Muscle layer of colon (tissue), 2 donors: ENCODE results near the gene VTI1A.

ENCODE experiments used
- H3K27ac ChIP-seq: one replicate; pipeline ENCODE4 v1.7.0; 2013; ENCODE audit warnings: low read depth, mild to moderate bottlenecking, low read length, moderate library complexity
- H3K27me3 ChIP-seq, 2 donors: one replicate each; pipeline ENCODE4 v1.7.0; 2013; ENCODE audit warnings: low read length in 2 of 2, mild to moderate bottlenecking in 2 of 2; ENCODE audit not compliant: insufficient read depth in 2 of 2, control insufficient read depth in 1 of 2
- H3K36me3 ChIP-seq: one replicate; pipeline ENCODE4 v1.7.0; 2013; ENCODE audit warnings: mild to moderate bottlenecking, low read length; ENCODE audit not compliant: insufficient read depth
- H3K4me1 ChIP-seq: one replicate; pipeline ENCODE4 v1.7.0; 2013; ENCODE audit warnings: mild to moderate bottlenecking, low read length; ENCODE audit not compliant: insufficient read depth
- H3K4me3 ChIP-seq, 2 donors: one replicate each; pipeline ENCODE4 v1.7.0; 2013; ENCODE audit warnings: low read length in 2 of 2, low read depth in 1 of 2, mild to moderate bottlenecking in 1 of 2, moderate library complexity in 1 of 2
- H3K9ac ChIP-seq: one replicate; pipeline ENCODE4 v1.7.0; 2013; ENCODE audit warnings: low read length
- H3K9me3 ChIP-seq: one replicate; pipeline ENCODE4 v1.7.0; 2013; ENCODE audit warnings: mild to moderate bottlenecking, low read length
- donor health status: abdominal sarcoma.
- donor health status: Adenocarcinoma of cecum.

The VTI1A gene

DNA sequence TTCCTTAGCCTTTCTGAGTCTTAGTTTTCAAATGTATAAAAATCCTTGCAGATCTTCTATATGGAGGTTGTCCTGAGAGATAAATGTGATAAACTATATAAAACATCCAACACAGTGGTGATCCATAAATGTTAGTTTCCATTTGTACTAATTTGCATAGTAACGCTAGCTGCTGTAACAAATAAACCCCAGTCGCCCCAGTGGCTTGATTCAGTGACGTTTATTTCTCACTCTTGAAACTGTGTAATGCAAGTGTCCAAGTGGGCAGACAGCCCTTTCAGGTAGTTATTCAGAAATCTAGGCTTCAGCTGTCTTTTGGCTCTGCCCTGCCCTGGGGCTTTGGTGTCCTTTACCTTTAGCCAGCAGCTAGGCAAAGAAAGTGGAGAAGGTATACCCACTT is 106.3 kb downstream of the VTI1A start:
- Histone ChIP-seq H3K27me3 (no peaks in the 10 kb centered on the region), H3K9ac (no peak overlapping the region), H3K4me3 (no peak overlapping the region), H3K36me3 (no peaks in the 10 kb centered on the region), H3K27ac (no peak overlapping the region), H3K4me1 (no peaks in the 10 kb centered on the region), H3K9me3 (no peaks in the 10 kb centered on the region)

DNA sequence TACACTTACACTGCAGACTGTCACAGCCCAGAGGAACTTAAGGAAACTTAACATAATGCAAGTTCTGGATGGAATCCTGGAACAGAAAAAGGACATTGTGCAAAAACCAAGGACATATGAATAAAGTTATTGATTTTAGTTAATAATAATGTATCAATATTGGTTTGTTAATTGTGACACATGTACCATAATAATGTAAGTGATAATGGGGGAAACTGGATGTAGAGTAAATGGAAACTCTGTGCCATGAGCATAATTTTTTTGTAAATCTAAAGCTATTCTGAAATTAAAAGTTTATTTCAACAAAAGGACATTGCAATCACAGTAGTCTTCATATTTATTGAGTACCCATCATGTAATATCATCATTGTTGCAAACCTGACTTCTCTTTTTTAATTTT is 107.2 kb downstream of the VTI1A start:
- Histone ChIP-seq H3K36me3 (no peaks in the 10 kb centered on the region), H3K27me3 (no peaks in the 10 kb centered on the region), H3K4me3 (no peak overlapping the region), H3K4me1 (no peaks in the 10 kb centered on the region), H3K9me3 (no peaks in the 10 kb centered on the region), H3K27ac (no peak overlapping the region), H3K9ac (no peak overlapping the region)

DNA sequence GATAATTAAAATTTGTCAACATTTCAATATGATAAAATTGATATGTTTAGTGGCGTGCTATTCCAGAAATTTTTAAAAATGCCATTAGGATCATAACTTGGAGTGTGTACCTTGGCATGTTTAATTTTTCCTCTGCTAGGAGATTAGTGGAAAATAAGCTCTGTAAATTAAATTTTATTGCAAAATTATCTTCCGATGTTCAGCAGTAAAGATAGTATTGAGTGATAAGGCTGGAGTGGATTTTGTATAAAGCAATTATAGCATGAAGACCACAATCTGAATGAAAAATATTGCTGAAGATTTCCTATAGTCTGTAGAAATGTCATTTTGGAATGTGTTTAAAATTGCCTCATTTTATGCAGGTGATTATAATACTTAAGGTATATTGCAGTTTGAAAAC is 110.2 kb downstream of the VTI1A start:
- H3K9me3 ChIP-seq, result no peaks in the 10 kb centered on the region

DNA sequence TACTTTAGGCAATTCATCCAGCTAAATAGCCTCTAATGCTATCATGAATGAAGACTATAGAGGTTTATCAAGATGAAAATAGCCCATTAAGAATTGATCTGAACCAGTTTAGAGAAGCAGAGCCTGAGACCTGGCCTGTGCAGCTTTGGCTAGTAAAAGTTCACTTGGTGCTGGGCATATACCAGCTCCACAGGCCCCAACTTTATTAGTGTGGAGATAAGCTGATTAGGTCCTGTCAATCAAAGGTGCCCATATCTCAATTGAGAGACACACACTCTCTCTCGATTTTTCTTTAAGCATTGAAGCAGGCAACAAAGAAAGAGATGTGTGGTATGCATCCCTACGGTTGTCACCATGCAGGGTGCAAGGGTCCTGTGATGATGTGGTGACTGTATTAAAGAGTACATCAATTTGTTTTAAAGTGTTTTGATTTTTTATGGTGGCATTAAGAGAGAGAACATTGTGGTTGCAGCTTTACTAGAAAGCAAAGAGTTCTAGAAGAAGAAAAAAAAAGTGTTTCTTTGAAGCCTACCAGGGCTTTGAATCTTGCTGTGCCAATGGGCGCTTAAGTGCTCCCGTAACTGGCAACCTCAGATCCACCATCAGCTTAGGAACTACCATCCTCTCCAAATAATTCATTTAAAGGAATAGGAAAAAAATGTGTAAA is 111.6 kb downstream of the VTI1A start:
- Histone ChIP-seq H3K9ac (no peak overlapping the region), H3K4me3 (no peak overlapping the region), H3K36me3 (no peaks in the 10 kb centered on the region), H3K27ac (no peak overlapping the region), H3K27me3 (no peaks in the 10 kb centered on the region), H3K9me3 (no peaks in the 10 kb centered on the region), H3K4me1 (no peaks in the 10 kb centered on the region)

More for the DNA sequence above, 110.2 kb downstream of the VTI1A start:
- Histone ChIP-seq H3K4me1 (no peaks in the 10 kb centered on the region), H3K27ac (no peak overlapping the region), H3K27me3 (no peaks in the 10 kb centered on the region), H3K36me3 (no peaks in the 10 kb centered on the region), H3K4me3 (no peak overlapping the region), H3K9ac (no peak overlapping the region)

DNA sequence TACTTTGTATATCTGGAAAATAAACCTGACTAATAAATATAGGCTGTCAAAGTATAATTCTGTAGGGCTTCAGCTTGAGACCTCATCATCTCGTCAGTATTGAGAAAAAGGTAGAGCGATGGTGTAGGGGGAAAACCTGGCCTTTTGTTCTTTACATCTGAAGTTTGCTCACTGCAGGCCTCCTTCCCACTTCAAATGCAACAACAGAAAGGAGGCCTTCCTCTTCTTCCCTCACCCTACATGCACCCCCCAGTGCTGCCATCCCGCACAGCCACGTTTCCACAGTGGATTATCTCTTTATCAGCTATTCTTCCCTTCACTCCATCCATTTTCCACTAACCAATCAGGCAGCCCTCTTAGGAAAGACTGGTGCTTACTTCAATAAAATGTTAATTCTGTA is 112.3 kb downstream of the VTI1A start:
- Histone ChIP-seq H3K27me3 (no peaks in the 10 kb centered on the region), H3K4me3 (no peak overlapping the region), H3K9ac (no peak overlapping the region), H3K9me3 (no peaks in the 10 kb centered on the region), H3K27ac (no peak overlapping the region), H3K4me1 (no peaks in the 10 kb centered on the region), H3K36me3 (no peaks in the 10 kb centered on the region)

DNA sequence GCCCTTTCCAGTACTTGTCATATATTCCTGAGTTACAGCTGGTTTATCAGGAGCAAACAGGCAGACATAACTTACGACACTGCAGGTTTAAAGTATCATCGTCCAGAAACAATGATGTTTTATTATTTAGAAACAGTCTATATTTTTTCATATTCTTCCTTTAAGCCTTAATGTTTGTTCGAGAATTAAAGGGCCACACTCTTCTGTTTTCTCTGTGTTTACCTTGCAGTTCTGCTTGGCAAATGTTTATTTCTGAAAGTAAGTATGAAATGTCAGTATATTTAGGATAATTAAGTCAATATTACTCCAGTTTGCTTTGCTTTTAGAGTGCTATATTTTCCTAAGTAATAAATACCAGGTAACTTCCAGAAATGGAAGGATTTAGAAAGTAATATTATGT is 115.1 kb downstream of the VTI1A start:
- H3K4me3 ChIP-seq, result no peak overlapping the region
- no peaks in the 10 kb centered on the region for H3K4me1 ChIP-seq
- H3K27me3 ChIP-seq, result no peaks in the 10 kb centered on the region
- H3K9me3 ChIP-seq, result no peaks in the 10 kb centered on the region
- no peak overlapping the region for H3K27ac ChIP-seq
- H3K36me3 ChIP-seq, result no peaks in the 10 kb centered on the region
- no peak overlapping the region for H3K9ac ChIP-seq

DNA sequence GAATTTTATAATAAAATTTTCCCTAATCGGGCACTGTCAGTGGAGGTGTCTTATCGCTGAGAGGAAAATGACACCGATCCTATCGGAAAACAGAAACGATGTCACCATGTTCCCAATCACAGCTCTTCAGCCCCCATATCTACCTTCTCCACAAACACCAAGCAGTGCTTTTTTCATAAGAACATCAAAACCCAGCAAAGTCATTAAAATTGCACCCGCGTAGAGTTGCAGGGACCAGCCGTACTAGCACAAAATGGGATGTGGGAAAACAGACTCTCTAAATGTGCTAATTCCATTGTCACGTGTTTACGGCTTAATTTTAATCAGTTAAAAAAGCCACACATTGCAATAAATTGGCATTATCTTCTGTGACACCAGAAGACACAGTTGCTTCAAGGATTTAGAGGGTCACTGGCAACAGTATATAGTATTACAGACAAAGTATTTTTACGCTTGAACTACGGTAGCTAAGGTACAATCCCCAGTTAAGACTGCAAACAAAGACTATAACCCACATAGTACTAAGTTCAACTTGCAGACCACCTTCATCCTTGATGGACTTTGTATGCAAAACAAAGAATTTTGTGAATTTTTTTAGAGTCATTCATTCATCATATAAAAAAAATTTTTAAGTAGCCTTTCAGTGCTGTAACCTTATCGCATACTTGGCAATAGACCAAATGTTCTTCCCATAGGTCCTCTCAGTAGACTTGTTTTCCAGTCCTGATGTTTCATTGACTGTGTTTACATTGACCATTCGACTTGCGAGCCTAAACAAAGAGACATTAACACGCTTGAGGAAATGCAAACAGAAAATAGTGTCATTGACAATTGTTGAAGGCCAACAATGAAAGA is 116.0 kb downstream of the VTI1A start:
- no peak overlapping the region for H3K4me3 ChIP-seq
- no peaks in the 10 kb centered on the region for H3K4me1 ChIP-seq
- no peaks in the 10 kb centered on the region for H3K27me3 ChIP-seq
- no peaks in the 10 kb centered on the region for H3K9me3 ChIP-seq
- H3K9ac ChIP-seq, result no peak overlapping the region
- H3K27ac ChIP-seq, result no peak overlapping the region
- no peaks in the 10 kb centered on the region for H3K36me3 ChIP-seq

DNA sequence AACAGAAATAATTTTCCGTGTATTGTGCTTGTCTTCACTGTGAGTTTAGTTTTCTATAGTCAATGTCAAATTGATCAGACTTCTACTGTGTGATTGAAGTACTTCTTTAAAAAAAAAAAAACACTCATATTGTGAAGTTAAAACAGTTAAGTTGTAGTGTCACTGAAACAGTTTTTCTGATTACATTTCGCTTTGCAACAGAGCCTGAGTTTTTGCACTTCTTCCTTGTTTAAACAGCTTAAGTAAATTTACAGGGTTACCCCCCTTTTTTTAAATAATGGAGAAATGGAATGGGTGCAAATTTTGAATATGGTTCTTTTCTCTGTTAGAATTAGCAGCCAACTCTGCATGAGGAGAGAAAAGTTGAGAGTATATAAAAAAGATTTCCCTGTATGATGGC is 117.3 kb downstream of the VTI1A start:
- Histone ChIP-seq H3K9ac (no peak overlapping the region), H3K27me3 (no peaks in the 10 kb centered on the region), H3K36me3 (no peaks in the 10 kb centered on the region), H3K4me3 (no peak overlapping the region), H3K27ac (no peak overlapping the region), H3K9me3 (no peaks in the 10 kb centered on the region), H3K4me1 (no peaks in the 10 kb centered on the region)

DNA sequence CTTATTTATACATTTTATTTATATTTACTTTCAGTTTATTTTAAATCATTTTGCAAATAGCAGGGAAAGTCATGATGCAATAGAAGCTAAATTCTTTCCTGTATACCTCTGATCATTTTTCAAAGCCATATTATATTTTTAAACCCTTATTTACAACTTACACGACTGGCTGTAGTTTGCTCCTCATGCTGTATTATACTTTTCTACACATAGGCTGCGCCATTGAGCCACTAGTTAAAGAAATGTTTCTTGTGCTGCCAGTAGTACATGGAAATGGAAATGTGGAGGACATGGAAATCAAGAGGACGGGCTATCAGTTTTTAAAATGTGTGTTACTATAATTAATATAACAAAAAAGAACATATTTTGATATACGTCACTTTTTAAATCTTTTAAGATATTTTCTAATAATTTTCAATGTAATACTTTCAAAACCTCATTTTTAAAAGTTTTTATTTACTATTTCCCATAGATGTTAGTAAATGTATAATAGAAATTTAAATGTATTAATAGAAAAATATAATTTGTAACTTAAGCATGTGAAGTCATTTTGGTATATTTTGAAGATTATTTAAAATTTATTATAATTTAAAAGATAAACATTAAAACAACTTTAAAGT is 118.5 kb downstream of the VTI1A start:
- Histone ChIP-seq H3K9ac (no peak overlapping the region), H3K27ac (no peak overlapping the region), H3K9me3 (no peaks in the 10 kb centered on the region), H3K4me1 (no peaks in the 10 kb centered on the region), H3K27me3 (no peaks in the 10 kb centered on the region), H3K36me3 (no peaks in the 10 kb centered on the region), H3K4me3 (no peak overlapping the region)

DNA sequence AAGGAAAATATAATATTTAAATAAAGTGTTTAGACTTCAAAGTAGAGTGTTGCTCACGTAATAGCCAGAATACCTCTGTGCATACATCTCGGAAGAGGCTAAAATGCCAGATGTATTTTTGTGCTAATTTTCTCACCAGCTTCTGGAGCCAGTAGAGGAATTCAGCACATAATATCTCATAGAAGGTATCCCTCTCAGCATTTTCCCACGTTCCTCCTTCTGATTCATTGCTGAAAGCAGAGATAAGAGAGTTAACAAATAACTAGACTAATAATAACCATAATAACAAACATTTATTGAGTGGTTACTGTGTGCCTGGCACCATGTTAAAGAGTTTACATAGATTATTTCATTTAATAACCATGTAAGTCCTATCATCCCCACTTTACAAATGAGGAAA is 123.6 kb downstream of the VTI1A start:
- no peaks in the 10 kb centered on the region for H3K9me3 ChIP-seq
- no peaks in the 10 kb centered on the region for H3K27me3 ChIP-seq
- H3K9ac ChIP-seq, result no peak overlapping the region
- no peak overlapping the region for H3K27ac ChIP-seq
- H3K4me3 ChIP-seq, result no peak overlapping the region
- no peaks in the 10 kb centered on the region for H3K36me3 ChIP-seq
- H3K4me1 ChIP-seq, result no peaks in the 10 kb centered on the region

DNA sequence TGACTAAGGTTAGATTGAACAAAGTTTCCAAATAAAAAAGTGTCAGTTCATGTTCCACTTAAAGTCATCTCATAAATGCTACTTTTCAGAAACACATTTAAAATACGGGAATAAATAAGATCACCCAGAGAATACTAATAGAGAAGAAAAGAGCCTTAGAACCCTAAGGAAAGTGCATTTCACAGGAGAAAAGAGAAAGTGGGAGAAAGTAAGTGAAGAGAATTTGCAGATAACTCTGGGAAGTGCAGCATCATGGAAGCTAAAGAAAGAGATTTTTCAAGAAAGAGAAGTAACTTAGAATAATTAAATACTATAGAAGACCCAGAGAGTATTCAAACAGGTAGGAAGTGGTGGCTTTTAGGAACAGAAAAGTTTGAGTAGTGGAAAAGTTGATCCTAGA is 132.6 kb downstream of the VTI1A start:
- H3K4me3 ChIP-seq, result no peak overlapping the region
- H3K27me3 ChIP-seq, result no peaks in the 10 kb centered on the region
- H3K9me3 ChIP-seq, result no peaks in the 10 kb centered on the region
- H3K36me3 ChIP-seq, result no peaks in the 10 kb centered on the region
- no peak overlapping the region for H3K27ac ChIP-seq
- H3K4me1 ChIP-seq, result no peaks in the 10 kb centered on the region
- H3K9ac ChIP-seq, result no peak overlapping the region
